Hepatocyte (in vitro differentiated cells): ENCODE data around the gene ZFPM1. TPM values are rescaled to one million over a fixed set of nuclear protein-coding genes. Genes with fewer than 3 reads are reported as not detected.

ENCODE experiments used
- DNase-seq: peaks from one replicate; pipeline ENCODE4 v3.0.0-alpha.2; 2016; ENCODE audit warnings: low spot score
- H2AFZ ChIP-seq: fragments of 200-600 bp; sonication (generic); 2 replicates; pipeline ENCODE4 v1.6.0; 2016; ENCODE audit warnings: antibody characterized with exemption, mild to moderate bottlenecking
- H3K27ac ChIP-seq: fragments of 200-600 bp; sonication (generic); 2 replicates; pipeline ENCODE4 v1.5.1; 2016; ENCODE audit warnings: mild to moderate bottlenecking
- H3K27me3 ChIP-seq: fragments of 200-600 bp; sonication (generic); 2 replicates; pipeline ENCODE4 v1.6.1; 2016
- H3K36me3 ChIP-seq: fragments of 200-600 bp; sonication (generic); replicated peaks from 2 replicates; pipeline ENCODE4 v1.5.1; 2016; ENCODE audit warnings: low read depth; ENCODE audit not compliant: insufficient read depth
- H3K4me1 ChIP-seq: fragments of 200-600 bp; sonication (generic); 2 replicates; pipeline ENCODE4 v1.5.1; 2016; ENCODE audit warnings: mild to moderate bottlenecking, moderate library complexity; ENCODE audit not compliant: insufficient read depth
- H3K4me2 ChIP-seq: fragments of 200-600 bp; sonication (generic); 2 replicates; pipeline ENCODE4 v1.6.0; 2016
- H3K4me3 ChIP-seq: fragments of 200-600 bp; sonication (generic); 2 replicates; pipeline ENCODE4 v1.5.1; 2016; ENCODE audit warnings: mild to moderate bottlenecking
- H3K79me2 ChIP-seq: fragments of 200-600 bp; sonication (generic); 2 replicates; pipeline ENCODE4 v1.6.0; 2017; ENCODE audit warnings: mild to moderate bottlenecking
- H3K9me2 ChIP-seq: fragments of 200-600 bp; sonication (generic); replicated peaks from 2 replicates; pipeline ENCODE4 v1.6.0; 2017; ENCODE audit warnings: mild to moderate bottlenecking; ENCODE audit not compliant: insufficient read depth
- H3K9me3 ChIP-seq: fragments of 200-600 bp; sonication (generic); 2 replicates; pipeline ENCODE4 v1.5.1; 2016; ENCODE audit warnings: low read depth, mild to moderate bottlenecking
- H4K20me1 ChIP-seq: fragments of 200-600 bp; sonication (generic); 2 replicates; pipeline ENCODE4 v1.6.0; 2016; ENCODE audit warnings: mild to moderate bottlenecking; ENCODE audit not compliant: insufficient read depth, poor library complexity, severe bottlenecking
- CTCF ChIP-seq: fragments of 200-600 bp; sonication (generic); IDR thresholded peaks from 2 replicates; pipeline ENCODE4 v1.5.1; 2016; ENCODE audit warnings: antibody characterized with exemption, mild to moderate bottlenecking; ENCODE audit not compliant: poor library complexity
- EZH2 ChIP-seq: fragments of 200-600 bp; sonication (generic); IDR thresholded peaks from 2 replicates; pipeline ENCODE4 v1.6.1; 2016; ENCODE audit warnings: antibody characterized with exemption, mild to moderate bottlenecking, borderline replicate concordance
- EZH2phosphoT487 ChIP-seq: fragments of 200-600 bp; sonication (generic); IDR thresholded peaks from one replicate; pipeline ENCODE4 v1.6.1; 2018; ENCODE audit warnings: antibody characterized with exemption, mild to moderate bottlenecking, low read depth, moderate library complexity; ENCODE audit not compliant: unreplicated experiment, severe bottlenecking
- WGBS: methylation state at CpG from one replicate; pipeline ENCODE4 v1.1.6; 2016; ENCODE audit warnings: low lambda C conversion rate; ENCODE audit errors: missing lambda C conversion rate; 5-methylcytosine and 5-hydroxymethylcytosine counted together
- polyA plus RNA-seq: library from polyadenylated mRNA; unstranded; fragments of >200 nt; fragmentation: Nextera tagmentation; extraction: Ambion mirVana; gene quantifications from 2 replicates; pipeline ENCODE4 v1.2.1, GENCODE V29; 2016
- total RNA-seq: library from RNA; depleted of rRNA; stranded (reverse); fragments of >200 nt; gene quantifications from 2 replicates; pipeline ENCODE4 v1.2.3, GENCODE V29; 2014

Gene ZFPM1
- total and polyA plus RNA-seq, 2 experiments from 2014 or later: 4.1 to 11.9 TPM

- peak; percentile 80 for DNase-seq
- H3K9me3 ChIP-seq: no peaks in the 10 kb centered on the region
- TF ChIP-seq CTCF: peak; percentile 39
- TF ChIP-seq EZH2phosphoT487: no peak
- no peak for TF ChIP-seq EZH2
- peaks cover 10% of the 10 kb centered on the region for H3K79me2 ChIP-seq
- H2AFZ ChIP-seq: no peak overlapping the region
- H3K4me2 ChIP-seq: peak overlapping the region; percentile 63
- no peaks in the 10 kb centered on the region for H3K27me3 ChIP-seq
- no peaks in the 10 kb centered on the region for H4K20me1 ChIP-seq
- no peaks in the 10 kb centered on the region for H3K36me3 ChIP-seq
- H3K4me3 ChIP-seq: no peak overlapping the region
- no peaks in the 10 kb centered on the region for H3K9me2 ChIP-seq
- peaks cover 41% of the 10 kb centered on the region for H3K4me1 ChIP-seq
- 85% methylated on average over 11 of the region's 22 CpGs for WGBS
- peak overlapping the region; percentile 98 for H3K27ac ChIP-seq
These were observed 52.5 kb downstream of the ZFPM1 start for GRCh38 chr16:88505405-88506082.

- no peaks in the 10 kb centered on the region for H3K27me3 ChIP-seq
- H4K20me1 ChIP-seq: no peaks in the 10 kb centered on the region
- no peak overlapping the region for H3K4me2 ChIP-seq
- H3K79me2 ChIP-seq: peaks cover 18% of the 10 kb centered on the region
- H3K4me3 ChIP-seq: no peak overlapping the region
- peaks cover 45% of the 10 kb centered on the region for H3K4me1 ChIP-seq
- WGBS: 84% methylated on average over 10 of the region's 21 CpGs
- TF ChIP-seq CTCF: no peak
- no peak for TF ChIP-seq EZH2
- DNase-seq: no peak
- H3K36me3 ChIP-seq: no peaks in the 10 kb centered on the region
- no peaks in the 10 kb centered on the region for H3K9me2 ChIP-seq
- H3K9me3 ChIP-seq: no peaks in the 10 kb centered on the region
- H3K27ac ChIP-seq: peak overlapping the region; percentile 96
- H2AFZ ChIP-seq: no peak overlapping the region
These were observed 53.6 kb downstream of the ZFPM1 start for GRCh38 chr16:88506723-88507122.

- DNase-seq: no peak
- no peak overlapping the region for H3K4me3 ChIP-seq
- no peak overlapping the region for H3K4me2 ChIP-seq
- no peaks in the 10 kb centered on the region for H3K27me3 ChIP-seq
- peak overlapping the region; percentile 96 for H3K27ac ChIP-seq
- peaks cover 18% of the 10 kb centered on the region for H3K79me2 ChIP-seq
- TF ChIP-seq EZH2 (no peak), EZH2phosphoT487 (no peak), CTCF (no peak)
- H3K9me3 ChIP-seq: no peaks in the 10 kb centered on the region
- H3K4me1 ChIP-seq: peaks cover 45% of the 10 kb centered on the region
- no peak overlapping the region for H2AFZ ChIP-seq
- 91% methylated on average over 9 of the region's 9 CpGs for WGBS
- no peaks in the 10 kb centered on the region for H3K9me2 ChIP-seq
- no peaks in the 10 kb centered on the region for H4K20me1 ChIP-seq
- no peaks in the 10 kb centered on the region for H3K36me3 ChIP-seq
These were observed 54.2 kb downstream of the ZFPM1 start for GRCh38 chr16:88507231-88507743.
